ENCODE measurements around the gene PCNX3.

Gene PCNX3

DNA sequence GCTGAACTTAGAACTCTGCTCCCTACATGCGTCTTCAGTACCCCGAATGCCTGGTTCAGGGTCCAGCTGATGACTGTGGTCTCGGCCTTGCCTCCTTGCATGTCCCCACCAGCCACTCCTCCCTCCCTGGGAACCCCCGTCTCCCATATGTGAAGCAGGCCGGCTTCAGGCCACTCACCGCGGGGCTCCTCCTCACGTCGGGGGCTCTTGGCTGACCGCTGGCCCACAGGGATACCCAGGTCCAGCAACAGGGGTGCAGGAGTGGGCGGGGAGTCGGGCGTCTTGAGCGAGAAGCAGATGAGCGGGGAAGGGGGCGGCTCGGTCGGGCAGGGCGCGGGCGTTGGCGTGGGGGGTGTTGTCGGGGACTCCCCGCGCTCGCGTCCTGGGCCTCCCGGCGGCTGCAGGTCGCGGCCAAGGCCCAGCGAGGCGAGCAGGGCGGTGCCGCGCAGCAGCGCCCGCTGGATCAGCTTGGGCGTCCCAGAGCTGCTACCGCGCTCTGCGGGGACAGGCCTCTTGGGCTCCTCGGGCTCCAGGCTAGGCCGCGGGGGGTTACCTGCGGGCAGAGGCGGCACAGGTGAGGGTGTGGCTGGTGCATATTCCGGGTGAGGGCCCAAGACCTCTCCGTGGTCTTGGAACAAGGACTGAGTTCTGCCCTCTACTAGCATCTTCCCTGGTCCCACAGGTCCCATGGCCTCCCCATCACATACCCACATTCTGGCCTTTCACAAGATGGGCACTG lies 16.2 kb upstream of the PCNX3 start:
- DNase-seq = no peak

DNA sequence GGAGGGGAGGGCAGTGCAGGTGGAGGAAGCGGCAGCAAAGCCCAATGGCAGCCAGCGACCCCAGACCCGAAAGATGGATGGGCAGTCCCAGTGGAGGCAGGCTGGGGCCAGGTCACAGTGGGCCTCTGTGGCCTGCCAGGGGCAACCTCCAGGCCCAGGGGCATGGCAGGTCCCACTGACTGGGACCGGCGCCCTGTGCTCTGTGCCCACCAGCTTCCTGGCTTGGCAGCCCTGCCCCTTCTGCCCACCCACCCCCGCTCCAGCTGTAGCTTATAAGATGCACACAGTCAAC lies 15.7 kb upstream of the PCNX3 start:
- DNase-seq = no peak

DNA sequence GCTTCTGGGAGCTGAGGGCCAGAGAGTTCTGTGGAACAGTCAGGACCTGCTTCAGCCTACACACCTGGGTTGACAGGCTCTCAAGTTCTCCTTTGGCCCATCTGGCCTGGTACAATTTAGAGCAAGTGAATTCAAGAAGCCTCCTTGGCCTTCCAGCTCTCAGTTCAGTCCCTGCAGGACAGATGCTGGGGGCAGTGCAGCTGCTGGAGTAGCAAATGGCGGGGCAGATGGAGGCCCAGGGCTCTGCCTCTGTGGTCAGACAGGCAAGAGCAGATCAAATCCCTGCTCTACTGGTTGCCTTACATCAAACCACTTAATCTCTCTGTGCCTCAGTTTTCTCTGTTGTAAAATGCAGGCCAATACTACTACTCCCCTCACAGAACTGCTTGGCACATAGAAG lies 11.3 kb upstream of the PCNX3 start:
- DNase-seq = no peak

GRCh38 chr11:65606876-65607613 lies 8.5 kb upstream of the PCNX3 start:
- no peak for DNase-seq

GRCh38 chr11:65607614-65608426 lies 7.8 kb upstream of the PCNX3 start:
- DNase-seq = no peak

GRCh38 chr11:65609229-65609628 lies 6.3 kb upstream of the PCNX3 start:
- DNase-seq = no peak

DNA sequence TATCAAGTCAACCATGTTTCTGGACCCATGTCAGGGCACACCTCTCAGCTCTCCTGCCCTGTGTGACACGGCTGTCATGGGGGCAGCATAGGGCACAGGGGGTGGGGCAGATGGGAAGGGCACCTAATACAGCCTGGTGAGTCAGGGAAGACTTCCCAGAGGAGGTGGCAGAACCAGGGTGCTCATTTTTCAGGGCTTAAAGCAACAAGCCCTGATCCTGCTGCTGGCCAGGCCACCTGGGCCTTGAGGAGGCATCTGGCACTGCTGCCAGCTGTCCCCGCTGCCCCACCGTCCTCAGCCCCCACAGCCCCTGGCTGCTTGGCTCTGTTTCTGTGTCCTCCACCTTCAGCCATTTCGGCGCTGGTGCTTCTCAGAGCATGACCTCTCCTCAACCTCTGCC lies 5.9 kb upstream of the PCNX3 start:
- no peak for DNase-seq

- DNase-seq = no peak
These were observed 5.2 kb upstream of the PCNX3 start for GRCh38 chr11:65610404-65610803.

- no peak for DNase-seq
These were observed 4.4 kb upstream of the PCNX3 start for GRCh38 chr11:65611028-65611757.

DNA sequence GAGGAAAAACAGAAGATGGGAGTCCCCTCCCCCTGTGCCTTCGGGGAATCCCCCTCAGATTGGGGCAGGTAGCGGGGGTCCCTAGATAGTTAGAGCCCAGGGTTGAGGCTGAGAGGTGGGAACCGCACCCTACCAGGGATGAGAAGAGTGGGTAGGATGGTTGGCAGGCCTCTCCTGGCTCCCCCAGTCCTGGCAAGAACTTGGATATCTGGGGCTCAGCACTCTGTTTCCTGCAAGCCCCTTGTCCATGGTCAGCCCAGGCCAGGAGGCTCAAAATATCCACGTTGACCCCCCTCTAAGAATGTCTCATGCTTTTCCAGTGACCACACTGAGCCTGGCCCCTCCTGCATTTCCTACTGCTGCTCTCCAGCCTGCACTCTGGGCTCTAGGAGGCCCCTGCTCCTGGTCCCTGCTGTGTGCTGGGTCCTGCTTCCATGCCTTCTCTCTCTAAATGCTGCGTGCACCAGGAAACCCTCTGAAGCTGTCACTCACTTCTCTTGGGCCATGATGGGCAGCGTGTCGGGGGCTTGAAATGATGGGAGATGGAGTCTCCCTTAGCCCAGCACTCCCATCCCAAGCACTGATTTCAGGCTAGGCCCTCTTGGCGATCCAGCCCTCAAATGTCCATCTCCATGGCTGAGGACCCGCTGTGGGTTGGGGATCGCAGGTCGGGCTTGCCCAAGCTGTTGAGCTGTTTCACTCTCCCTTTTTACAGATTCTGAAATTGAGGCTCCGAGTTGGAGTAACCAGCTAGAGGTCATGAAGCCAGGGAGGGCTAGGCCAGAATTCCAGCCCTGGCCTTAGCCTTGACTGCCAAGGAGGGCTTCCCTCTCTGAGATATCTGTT lies 3.6 kb upstream of the PCNX3 start:
- no peak for DNase-seq

DNA sequence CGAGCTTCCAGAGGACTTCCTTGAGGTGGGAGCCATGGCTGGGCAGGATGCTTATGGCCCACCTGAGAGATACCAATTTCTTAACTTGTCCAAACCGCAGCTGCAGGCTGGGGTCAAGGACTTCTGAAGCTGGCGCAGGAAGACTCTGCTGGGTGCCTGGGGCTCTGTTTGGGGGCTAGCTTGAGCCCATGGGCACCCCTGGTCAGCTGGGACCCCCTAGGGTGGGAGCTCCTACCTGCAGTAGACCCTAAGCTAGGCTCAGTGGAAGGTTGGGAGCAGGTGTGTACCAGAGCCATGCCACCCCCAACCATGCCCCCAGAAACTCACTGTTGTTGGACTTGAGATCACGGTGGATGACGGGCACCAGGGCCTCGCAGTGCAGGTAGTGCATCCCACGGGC lies 2.9 kb upstream of the PCNX3 start:
- DNase-seq = no peak

GRCh38 chr11:65613091-65613928 lies 2.3 kb upstream of the PCNX3 start:
- DNase-seq = no peak

DNA sequence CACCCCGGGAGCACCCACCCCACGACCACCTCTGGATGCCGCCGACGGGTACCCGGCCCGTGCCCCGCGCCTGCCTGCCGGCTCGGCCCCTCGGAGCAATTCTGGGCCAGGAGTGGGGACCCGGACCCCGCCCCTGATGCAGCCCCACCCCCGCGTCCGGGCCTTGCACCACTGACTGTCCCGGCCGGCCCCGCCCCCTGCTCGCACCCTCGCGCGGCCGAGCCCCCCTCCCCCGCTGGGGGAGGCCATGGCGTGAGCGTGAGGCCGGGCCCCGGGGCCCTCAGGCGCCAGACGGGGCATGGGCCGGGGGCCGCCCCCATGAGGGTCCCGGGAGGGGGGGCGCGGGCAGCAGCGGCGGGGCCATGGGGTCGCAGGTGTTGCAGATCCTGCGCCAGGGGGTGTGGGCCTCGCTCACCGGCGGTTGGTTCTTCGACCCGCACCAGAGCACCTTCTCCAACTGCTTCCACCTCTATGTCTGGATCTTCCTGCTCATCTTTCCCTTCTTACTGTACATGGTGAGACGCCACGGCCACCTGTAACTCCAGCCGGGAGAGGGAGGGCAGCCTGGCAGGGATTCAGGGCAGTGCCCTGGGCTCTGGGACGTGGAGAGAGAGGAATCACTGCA lies 486 bp downstream of the PCNX3 start:
- no peak for DNase-seq

DNA sequence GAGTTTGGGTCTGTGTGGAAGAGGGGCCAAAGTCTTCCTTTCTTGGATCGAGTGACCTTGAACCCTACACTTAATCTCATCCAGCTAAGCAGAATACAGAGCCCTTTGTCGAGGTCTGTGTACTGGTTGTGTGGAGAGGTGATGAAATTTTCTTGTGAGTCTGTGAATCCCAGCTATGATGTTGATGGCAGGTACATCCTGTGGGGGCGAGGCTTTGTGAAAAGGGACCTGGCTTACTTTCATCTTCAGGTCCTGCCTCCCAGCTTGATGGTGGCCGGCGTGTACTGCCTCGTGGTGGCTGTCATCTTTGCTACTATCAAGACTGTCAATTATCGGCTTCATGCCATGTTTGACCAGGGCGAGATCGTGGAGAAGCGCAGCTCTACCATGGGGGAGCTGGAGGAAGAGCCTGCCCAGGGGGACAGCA lies 1.0 kb downstream of the PCNX3 start:
- DNase-seq = no peak

DNA sequence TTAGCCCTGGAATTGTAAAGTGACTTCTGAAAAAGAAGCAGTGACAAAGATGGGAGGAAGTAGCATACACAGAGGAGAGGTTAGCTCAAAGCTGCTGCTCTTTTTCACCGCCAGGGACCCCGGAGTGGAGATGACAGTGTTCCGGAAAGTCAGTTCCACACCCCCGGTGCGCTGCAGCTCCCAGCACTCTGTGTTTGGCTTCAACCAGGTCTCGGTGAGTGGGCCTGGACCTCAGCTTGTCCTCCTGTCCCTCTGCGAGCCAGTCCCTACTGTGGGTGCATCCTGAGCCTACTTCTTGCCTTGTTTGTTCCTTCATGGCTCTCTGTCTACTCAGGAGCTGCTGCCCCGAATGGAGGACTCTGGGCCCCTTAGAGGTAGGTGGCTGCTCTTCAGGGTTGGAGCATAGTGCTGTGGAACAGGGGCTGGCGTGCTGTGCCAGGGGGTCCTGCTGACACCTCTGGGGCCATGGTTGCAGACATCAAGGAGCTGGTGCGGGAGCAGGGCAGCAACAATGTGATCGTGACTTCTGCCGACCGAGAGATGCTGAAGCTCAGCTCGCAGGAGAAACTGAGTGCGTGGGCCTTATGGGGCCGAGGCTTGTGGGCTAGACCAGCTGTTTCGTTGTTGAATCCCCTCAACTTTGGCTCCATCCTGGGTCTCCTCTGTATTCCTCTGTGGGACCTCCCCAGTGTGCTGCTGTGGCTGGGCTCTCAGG lies 1.7 kb downstream of the PCNX3 start:
- no peak for DNase-seq

- no peak for DNase-seq
These were observed 2.6 kb downstream of the PCNX3 start for GRCh38 chr11:65617990-65618751.

DNA sequence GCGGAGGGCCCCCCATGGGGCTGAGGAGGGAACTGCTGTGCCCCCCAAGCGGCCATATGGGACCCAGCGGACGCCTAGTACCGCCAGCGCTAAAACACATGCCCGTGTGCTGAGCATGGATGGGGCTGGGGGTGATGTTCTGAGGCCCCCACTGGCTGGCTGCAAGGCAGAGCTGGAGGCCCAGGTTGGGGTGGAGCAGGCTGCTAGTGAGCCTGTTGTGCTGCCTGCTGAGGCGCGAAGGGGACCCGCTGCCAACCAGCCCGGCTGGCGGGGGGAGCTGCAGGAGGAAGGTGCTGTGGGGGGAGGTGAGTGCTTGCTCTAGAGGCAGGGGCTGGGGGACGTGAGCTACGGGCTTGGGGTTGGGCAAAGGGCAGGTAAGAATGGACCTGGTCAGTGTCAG lies 3.2 kb downstream of the PCNX3 start:
- DNase-seq = no peak

DNA sequence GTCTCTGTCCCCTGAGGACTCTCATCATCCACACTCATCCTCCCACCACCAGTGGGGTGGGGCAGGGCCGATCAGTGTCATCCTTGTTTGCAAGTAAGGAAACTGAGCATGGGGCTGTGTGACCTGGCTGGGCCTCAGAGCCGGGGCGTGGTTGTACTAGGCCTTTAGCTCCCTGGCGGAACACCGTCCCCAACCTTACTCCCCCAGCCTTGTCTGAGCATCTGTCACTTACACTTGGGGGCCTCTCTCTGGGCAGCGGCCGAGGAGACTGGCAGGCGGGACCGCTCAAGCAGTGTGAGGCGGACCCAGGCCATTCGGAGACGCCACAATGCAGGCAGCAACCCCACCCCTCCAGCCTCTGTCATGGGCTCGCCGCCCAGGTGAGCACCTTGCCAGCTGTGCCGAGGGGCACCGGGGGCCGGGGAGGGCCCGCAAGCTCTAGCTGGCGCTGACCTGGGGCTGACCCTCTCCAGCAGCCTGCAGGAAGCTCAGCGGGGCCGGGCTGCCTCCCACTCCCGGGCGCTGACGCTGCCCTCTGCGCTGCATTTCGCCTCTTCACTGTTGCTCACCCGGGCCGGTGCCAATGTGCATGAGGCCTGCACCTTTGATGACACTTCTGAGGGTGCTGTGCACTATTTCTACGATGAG lies 3.8 kb downstream of the PCNX3 start:
- no peak for DNase-seq

GRCh38 chr11:65620666-65621065 lies 5.1 kb downstream of the PCNX3 start:
- DNase-seq = no peak

Data from central memory CD4-positive, alpha-beta T cell (primary cell).